HG02973 (cell line): ENCODE results near the gene TXNRD1.
A peak's percentile ranks its signal among the peaks of the same experiment; 100 is the strongest.

ENCODE experiments used
- ATAC-seq: cut with Tn5 transposase; IDR thresholded peaks from one replicate; pipeline ENCODE4 v1.9.1; 2021; ENCODE audit warnings: moderate library complexity; ENCODE audit not compliant: unreplicated experiment

TXNRD1 gene

DNA sequence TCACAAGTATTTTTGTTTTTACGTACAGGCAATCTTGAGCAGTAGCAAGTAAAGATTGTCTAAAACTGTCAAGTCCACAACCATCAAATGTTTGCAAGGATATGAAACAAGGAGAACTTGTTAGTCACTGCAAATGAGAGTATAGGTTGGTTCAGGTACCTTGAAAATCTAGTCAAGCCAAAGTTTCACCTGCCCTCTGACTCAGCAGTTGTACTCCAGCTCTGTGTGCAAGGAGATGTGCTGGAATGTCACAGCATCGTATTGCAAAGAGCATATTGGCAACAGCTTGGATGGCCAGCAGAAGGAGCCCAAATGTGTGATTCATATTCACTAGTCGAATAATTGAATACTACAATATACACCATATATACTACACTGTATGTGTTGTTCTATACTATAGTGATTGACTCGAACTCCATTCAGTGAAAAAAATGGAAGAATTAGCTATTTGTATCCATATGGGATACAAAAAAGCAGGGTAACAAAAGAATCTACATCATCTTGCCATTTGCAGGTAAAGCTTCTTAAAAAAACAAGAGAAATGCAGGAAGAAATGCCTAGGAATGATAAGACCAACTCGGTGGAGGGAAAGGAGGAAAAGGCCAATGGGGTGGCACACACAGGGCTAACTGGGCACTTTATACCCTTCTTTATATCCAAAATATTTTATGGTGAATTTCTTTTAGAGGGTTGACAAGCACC lies 131.9 kb downstream of the TXNRD1 start:
- ATAC-seq, result no peak

DNA sequence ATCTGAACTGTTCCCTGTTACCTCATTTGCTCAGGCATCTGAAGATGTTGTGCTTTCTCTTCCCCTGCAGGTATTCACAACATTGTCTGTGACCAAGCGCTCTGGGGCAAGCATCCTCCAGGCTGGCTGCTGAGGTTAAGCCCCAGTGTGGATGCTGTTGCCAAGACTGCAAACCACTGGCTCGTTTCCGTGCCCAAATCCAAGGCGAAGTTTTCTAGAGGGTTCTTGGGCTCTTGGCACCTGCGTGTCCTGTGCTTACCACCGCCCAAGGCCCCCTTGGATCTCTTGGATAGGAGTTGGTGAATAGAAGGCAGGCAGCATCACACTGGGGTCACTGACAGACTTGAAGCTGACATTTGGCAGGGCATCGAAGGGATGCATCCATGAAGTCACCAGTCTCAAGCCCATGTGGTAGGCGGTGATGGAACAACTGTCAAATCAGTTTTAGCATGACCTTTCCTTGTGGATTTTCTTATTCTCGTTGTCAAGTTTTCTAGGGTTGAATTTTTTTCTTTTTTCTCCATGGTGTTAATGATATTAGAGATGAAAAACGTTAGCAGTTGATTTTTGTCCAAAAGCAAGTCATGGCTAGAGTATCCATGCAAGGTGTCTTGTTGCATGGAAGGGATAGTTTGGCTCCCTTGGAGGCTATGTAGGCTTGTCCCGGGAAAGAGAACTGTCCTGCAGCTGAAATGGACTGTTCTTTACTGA lies 132.9 kb downstream of the TXNRD1 start:
- ATAC-seq, result no peak

DNA sequence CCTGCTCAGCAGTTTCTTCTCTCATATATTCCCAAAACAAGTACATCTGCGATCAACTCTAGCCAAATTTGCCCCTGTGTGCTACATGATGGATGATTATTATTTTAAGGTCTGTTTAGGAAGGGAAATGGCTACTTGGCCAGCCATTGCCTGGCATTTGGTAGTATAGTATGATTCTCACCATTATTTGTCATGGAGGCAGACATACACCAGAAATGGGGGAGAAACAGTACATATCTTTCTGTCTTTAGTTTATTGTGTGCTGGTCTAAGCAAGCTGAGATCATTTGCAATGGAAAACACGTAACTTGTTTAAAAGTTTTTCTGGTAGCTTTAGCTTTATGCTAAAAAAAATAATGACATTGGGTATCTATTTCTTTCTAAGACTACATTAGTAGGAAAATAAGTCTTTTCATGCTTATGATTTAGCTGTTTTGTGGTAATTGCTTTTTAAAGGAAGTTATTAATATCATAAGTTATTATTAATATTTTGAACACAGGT lies 133.5 kb downstream of the TXNRD1 start:
- ATAC-seq, result no peak

DNA sequence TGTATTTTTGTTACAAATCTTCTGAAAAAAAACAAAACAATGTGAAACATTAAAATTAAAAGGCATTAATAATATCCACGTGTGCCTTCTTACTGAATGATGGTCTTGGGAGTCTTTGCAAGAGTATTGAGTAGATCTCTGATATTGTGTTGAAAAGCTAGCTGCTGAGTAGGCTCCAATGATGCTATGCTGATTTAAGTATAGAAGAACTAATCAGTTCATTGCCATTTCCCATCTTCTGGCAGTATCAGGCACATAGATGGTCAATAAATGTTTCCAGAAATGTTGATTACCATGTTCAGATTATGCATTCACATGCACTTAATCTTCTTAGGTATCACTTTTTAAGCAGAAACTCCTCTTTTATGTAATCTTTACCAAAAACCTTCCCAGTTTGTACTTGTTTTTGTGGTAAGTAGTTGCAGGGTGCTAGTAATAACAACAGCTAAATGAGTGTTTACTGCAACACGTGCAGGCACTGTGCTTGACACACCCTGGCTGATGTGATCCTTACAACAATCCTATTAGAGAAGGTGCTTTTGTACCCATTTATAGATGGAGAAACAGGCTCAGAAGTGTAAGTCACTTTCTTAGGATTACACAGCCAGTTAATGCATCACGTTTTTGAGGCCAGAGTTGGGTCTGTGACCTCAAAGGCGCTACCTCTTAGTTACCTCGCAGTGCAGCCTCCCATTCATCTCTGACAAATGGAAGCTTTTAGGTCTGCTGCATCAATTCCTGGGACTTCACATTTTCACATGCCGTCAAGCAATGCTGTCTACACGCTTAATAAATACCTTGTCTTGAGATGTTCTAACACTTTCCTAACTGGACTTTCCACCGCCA lies 134.9 kb downstream of the TXNRD1 start:
- no peak for ATAC-seq

DNA sequence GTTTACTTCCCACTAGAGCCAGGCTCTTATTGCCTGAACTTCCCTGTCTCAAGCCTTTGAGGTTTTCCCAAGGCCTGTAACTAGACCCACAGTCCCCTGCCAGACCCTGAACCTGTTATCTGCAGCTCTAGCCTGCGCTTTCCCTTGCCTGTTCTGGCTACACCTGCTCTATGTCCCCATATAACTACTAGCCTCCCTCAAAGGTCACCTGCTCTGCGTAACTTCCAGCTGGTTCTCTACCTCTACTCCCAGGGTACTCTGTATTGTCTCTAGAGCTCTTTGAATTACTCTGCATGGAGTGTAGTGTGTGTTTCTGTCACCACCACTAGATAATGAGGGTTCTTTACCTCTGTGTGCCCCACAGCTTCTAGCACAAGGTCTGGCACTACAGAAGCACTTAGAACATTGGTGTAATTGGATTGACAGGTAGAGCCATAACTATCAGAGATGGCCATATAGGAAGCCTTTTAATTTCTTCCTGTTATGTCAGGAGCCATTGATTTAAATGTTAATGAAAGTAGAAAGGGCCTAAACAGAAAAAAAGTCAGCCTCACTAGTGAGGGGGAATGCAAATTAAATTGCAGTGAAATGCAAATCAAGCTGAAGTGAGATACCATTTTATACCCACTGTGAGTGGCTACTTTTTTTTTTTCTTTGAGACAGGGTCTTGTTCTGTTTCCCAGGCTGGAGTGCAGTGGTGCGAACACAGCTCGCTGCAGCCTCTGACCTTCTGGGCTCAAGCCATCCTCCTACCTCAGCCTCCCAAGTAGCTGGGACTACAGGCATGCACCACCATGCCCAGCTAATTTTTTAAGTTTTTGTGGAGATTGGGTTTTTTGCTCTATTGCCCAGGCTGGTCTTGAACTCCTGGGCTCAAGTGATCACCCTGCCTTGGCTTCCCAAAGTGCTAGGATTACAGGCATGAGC lies 135.7 kb downstream of the TXNRD1 start:
- no peak for ATAC-seq

DNA sequence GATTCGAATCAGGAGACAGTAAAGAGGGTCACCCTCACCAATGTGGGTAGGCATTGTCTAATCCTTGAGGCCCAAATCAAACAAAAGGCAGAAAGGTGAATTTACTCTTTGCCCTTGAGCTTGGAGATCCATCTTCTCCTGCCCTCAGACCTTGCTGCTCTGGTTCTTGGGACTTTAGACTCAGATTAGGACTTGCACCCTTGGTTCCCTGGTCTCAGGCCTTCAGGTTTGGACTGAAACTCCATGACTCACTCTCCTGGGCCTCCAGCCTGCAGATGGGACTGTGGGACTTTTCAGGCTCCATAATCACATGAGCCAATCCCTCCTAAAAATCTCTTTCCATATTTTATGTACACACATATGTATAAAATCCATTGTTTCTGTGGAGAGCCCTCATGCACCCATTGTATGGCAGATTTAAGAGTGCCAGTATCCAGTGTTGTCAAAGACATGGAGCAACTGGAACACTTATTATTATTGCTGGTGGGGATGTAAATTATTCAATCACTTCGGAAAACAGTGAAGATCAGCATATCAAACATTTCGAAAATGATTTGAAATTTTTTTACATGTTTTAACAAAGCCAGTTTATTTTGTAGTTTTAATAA lies 136.6 kb downstream of the TXNRD1 start:
- no peak for ATAC-seq

DNA sequence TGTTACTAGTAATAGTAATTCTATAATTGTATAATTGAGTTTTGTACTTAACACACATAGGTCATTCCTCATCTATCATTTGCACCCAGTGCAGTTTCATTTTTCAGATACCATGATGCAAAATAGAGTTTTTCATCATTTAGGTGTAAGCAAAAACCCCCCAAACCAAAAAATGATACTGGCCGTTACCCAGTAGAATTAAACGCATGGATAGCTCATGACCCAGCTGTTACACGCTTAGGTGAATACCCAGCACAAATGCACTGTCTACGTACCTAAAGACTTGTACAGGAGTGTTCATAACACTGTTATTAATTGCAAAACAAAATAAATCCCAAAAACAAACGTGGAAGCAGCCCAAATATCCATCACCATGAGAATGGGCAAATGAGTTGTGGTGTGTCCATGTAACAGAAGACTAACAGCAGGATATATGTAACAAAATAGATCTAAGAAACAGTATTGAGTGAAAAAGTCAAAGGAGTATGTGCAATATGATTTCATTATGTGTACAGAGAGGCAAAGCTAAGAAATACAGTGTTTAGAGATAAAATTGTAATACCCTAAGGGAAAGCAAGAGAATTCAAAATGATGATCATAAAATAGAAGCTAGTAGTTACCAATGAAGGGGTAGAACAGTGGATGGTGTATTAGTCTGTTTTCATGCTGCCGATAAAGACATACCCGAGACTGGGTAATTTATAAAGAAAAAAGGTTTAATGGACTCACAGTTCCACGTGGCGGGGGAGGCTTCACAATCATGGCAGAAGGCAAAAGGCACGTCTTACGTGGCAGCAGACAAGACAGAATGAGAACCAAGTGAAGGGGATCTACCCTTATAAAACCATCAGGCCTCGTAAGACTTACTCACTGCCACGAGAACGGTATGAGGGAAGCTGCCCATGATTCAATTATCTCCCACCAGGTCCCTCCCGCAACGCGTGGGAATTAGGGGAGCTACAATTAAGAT lies 137.7 kb downstream of the TXNRD1 start:
- ATAC-seq, result no peak

DNA sequence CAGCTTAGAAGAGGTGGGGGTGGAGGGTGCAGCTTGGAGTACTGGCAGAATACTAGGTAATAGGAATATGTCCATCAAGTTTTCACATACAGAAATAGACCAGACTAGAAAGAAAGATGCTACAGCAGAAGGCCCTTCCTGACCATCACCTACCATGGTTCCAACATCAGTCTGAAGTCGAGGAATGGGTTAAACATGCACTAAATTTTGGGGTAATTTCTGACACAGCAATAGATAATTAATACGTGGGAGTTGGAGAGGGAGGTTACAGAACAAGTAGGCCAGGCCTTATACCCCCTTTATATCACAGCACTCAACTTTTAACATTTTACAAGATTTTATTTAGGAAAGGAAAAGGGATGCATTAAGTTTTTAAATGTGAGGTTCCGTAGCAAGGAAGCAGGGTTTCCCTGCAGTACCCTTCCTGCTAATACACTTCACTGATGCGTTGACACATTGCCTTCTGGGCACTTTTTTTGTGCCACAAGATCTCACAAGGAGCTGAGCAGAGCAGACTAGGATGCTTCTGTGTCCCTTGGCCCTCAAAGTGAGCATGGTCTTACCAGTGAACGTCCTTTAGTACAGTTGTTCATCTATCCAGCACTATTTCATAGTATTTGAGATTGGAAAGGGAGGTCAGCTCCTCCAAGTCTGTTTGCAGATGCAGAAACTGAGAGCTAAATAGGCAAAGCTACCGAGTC lies 138.7 kb downstream of the TXNRD1 start:
- no peak for ATAC-seq

DNA sequence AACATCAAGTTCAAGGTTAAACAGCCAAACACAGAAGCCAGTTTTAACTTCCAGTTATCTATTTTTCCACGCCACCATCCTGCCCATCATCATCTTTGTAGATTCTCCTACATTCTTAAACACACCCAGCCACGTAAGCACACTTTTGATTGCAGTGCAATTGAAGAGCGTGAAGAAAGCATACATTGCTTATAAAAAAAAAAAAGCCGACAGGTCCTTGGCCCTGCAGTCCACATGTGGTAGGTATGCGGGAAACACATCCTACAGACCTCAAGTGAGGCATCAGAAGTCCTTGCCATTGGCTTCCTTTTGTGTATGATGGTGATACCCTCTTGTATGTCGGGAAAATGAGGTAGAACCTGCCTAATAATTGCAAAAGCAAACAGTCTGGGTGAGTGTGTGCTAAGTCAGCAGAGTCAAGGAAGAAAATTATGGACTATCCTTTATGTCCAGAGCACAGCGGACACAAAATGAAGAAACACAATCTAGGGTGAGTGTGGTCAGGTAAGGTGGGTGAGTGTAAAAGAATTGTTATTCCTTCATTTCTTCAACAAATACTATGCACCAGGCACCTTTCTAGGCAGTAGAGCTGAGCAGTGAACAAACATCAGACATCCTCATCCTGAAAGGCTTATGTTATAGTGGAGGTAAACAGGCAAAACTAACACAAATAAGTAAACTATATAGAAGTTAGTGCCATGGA lies 139.4 kb downstream of the TXNRD1 start:
- no peak for ATAC-seq

DNA sequence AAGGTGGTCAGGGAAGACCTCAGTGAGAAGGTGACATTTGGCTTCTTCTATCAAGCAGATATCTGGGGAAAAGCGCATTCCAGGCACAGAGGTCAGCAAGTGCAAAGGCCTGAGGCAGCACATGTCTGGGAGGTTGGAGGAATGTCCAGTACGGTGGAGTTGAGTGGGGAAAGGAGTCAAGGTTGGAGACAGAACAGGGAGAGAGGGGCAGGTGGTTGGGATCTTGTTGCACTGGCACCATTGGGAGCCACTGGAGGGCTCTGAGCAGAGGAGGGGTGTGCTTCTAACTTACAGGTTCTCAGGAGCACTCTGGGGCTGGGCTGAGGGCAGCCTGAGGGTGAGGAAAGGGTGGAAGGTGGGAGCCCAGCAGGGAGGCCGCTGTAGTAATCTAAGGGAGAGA lies 140.1 kb downstream of the TXNRD1 start:
- no peak for ATAC-seq

DNA sequence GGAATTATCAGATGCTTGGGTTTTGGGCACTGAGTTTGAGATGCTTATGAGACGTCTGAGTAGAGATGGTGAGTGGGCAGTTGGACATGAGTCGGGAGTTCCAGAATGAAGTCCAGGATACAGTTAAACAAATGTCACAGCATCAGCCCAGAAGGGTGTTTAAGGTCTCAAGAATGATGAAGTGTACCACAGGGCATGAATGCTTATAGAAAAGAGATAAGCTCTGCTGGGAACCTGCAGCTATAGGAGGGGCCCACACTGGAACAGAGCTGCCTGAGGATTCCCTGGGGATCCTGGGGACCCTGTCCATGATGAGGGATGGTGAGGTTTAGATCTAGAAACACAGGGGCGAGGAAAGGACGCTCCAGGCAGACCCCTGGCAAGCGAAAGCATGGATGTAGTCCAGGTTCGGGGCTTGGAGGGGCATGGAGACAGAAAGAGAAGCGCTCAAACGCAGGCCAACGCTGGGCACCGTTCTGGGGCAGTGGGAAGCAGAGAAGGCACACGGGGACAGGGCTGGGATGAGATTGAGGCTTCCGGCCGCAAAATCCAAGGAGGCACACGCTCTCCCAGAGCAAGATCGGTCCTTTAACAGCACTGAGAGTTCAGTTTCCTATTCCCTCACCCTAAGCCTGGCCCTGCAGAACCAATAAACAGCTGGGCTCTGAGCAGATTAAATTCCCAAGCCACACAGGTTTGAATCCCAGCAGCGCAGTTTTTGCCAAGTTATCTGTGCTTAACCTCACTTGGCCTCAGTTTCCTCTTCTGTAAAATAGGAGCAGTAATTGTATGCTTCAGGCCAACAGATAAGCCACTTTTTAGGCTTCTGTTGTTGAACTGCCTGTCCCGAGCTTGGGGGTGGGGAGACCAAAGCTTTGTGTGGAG lies 140.9 kb downstream of the TXNRD1 start:
- no peak for ATAC-seq

DNA sequence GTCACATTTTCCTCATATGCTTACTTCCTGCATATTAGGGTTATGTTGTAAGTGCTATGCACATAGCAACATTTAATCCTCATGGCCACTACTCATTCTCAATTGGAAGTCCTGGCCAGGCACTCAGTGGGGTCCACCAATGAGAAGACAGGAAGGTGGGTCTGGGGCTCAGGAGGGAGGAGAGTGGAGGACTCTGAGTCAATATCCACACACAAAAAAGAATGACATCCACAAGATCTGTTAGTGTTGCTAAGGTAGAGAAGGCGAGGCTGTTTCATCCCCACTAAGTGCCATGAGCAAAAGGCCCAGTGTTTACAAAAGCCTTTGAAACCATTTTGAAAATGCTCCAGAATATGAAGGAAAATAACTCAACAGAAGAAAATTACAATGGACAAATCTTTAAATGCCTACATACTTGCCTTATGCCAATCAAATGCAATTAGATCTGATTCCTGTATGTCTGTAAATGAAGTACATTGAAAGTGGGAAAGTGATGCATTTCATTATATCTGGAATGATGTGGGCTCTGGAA lies 141.9 kb downstream of the TXNRD1 start:
- ATAC-seq, result no peak

DNA sequence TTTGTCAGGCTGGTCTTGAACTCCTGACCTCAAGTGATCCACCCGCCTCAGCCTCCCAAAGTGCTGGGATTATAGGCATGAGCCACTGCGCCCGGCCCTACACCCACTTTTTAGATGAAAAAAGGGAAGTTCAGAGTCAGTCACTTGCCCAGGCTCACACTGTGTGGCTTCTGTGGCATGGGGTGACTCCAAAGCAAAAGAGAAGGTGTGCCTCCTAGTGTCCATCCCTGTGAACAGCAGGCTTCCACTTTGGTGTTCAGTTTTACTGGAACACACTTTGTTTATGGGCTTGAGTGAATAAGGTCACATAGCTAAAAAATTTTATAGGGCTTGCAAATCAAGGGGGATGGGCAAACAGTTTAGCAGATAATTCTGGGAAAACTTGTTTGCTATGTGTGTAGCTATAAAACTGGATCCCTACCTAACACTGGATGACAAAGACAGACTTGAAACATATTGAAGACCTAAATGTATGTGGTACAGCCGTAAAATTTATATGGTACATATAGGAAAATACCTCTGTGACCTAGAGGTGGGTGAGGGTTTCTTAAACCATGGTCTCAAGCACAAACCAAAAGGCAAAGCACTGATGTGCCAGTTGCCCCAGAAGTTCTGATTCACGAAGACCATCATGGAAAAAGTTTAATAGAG lies 142.9 kb downstream of the TXNRD1 start:
- peak; percentile 61 for ATAC-seq

DNA sequence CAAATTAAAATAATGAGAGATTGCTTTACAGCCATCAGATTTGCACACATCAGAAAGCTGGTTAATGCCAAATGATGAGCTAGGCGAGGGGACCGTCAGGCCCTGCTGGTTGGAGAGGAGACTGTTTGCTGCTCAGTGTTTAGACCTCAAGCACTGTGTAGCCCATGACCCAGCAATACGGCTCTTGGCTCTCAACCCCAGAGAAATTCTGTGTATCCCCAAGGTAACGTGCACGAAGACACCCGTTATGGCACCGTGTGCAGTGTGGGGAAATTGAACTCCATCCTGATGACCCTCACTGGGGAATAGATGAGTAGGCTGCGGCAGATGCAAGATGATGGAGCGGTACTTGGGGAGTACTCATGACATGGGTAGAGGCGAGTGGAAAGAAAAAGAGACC lies 143.6 kb downstream of the TXNRD1 start:
- ATAC-seq, result no peak

DNA sequence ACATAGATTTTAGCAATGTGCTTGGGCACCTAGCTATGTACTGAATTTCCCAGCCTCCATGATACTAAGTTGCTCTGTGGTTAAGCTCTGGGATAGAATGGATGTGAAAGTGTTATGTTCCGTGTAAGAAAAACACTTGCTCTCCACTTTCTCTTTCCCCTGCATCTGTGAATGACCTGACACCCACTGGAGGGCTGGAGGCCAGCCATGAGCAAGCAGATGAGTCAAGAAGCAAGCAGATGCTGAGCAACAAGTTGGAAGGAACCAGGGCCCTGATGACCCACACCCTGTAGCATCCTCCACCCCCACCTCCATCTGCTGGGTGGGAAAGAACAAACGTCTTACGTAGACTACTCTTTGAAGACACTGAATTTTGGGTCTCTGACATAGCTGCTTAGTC lies 144.6 kb downstream of the TXNRD1 start:
- no peak for ATAC-seq
